ENCODE results near the gene RAB1A.

GRCh38 chr2:65085148-65085547 is 44.8 kb downstream of the RAB1A start:
- TF ChIP-seq CTCF (IDR thresholded peaks at IDR 0.05) = no peak
- TF ChIP-seq POLR2A (IDR thresholded peaks at IDR 0.05; ENCODE audit: low read length) = no peak
- TF ChIP-seq MAZ (IDR thresholded peaks at IDR 0.05; ENCODE audit: borderline replicate concordance, low read depth, low read length) = no peak
- no peak for TF ChIP-seq RAD21 (conservative IDR thresholded peaks at IDR 0.05 in 1 of 2, IDR thresholded peaks at IDR 0.05 in 1 of 2)
- no peak for TF ChIP-seq CHD4 (IDR thresholded peaks at IDR 0.05; ENCODE audit: borderline replicate concordance)
- TF ChIP-seq NR3C1 (IDR thresholded peaks at IDR 0.05) = no peak
- TF ChIP-seq HDAC2 (IDR thresholded peaks at IDR 0.05) = no peak
- TF ChIP-seq MYC (IDR thresholded peaks at IDR 0.05; ENCODE audit: borderline replicate concordance, low read length) = no peak
- no peak for TF ChIP-seq REST (IDR thresholded peaks at IDR 0.05)

All from A549 (cell line).